Esophagus squamous epithelium (tissue), 4 donors: ENCODE measurements around the gene LONRF2.

Source experiments
- POLR2A ChIP-seq, 4 donors: fragments of 450-650 bp; IDR thresholded peaks; one replicate each; pipeline ENCODE4 v1.6.1; 2017; ENCODE audit warnings: antibody characterized with exemption in 4 of 4, mild to moderate bottlenecking in 4 of 4, moderate library complexity in 3 of 4
- TF ChIP-seq, protein P1 (sequence below), 6 experiments: fragments of 450-650 bp in 4 of 6; fragments of 200-600 bp in 2 of 6; sonication (generic) in 2 of 6; IDR thresholded peaks; one replicate each; pipeline ENCODE4 v1.5.1; 2016 to 2019; ENCODE audit warnings: antibody characterized with exemption in 6 of 6, mild to moderate bottlenecking in 4 of 6, moderate library complexity in 4 of 6

DNA sequence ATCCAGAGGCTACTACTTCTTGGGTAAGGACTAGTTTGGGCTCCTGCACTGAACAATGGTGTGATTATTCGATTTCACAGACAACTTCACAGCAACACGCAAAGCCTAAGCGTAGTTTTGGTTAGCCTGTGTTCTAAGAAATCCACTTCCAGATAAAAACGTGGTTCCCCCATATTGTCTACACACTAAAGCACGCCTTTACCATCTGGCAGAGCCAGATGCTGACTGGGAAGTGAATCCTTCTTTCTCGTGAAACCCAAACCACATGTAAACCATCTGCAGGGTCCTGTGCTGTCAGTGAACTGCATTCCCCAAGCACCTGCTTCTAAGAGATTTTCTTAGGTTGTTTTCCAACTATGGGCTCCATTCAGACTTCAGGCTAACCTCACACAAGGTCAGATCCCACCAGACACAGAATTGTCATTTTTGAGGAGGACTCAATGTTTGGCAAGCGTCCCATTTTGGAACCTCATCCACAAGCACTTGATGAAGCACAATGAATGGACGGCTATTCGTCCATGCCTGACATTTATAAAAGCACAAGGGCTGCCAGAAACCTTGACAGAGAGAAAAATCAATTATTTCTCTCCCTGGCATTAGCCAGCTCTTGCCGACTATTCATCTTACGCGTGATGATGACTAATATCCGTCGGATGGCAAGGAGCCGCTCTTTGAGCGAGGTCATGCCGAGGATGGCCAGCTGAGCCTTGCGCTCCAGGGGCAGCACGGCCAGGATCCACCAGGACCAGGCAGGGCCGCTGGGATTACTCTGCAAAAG is 38.4 kb downstream of the LONRF2 start:
- TF ChIP-seq, protein P1, sequence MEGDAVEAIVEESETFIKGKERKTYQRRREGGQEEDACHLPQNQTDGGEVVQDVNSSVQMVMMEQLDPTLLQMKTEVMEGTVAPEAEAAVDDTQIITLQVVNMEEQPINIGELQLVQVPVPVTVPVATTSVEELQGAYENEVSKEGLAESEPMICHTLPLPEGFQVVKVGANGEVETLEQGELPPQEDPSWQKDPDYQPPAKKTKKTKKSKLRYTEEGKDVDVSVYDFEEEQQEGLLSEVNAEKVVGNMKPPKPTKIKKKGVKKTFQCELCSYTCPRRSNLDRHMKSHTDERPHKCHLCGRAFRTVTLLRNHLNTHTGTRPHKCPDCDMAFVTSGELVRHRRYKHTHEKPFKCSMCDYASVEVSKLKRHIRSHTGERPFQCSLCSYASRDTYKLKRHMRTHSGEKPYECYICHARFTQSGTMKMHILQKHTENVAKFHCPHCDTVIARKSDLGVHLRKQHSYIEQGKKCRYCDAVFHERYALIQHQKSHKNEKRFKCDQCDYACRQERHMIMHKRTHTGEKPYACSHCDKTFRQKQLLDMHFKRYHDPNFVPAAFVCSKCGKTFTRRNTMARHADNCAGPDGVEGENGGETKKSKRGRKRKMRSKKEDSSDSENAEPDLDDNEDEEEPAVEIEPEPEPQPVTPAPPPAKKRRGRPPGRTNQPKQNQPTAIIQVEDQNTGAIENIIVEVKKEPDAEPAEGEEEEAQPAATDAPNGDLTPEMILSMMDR (IDR thresholded peaks at IDR 0.05), result no peak
- TF ChIP-seq POLR2A (IDR thresholded peaks at IDR 0.05), result no peak
